Ovary (tissue), 3 donors: ENCODE data around the gene GPC1.

ENCODE experiments used
- CTCF ChIP-seq, 3 donors: fragments of 450-650 bp in 2 of 3; fragments of 200-600 bp in 1 of 3; IDR thresholded peaks; one replicate each; pipeline versions ENCODE4 v1.5.1 to v1.8.0; 2016 to 2022; ENCODE audit warnings: antibody characterized with exemption in 3 of 3, mild to moderate bottlenecking in 1 of 3
- EP300 ChIP-seq: sonication (generic); formaldehyde crosslinking; IDR thresholded peaks from one replicate; pipeline ENCODE4 v1.6.1; 2017; ENCODE audit warnings: antibody characterized with exemption
- POLR2A ChIP-seq: fragments of 450-650 bp; IDR thresholded peaks from one replicate; pipeline ENCODE4 v1.6.1; 2017; ENCODE audit warnings: antibody characterized with exemption, mild to moderate bottlenecking, moderate library complexity
- donor health status: DM: no; HTN: no; CAD: no.

DNA sequence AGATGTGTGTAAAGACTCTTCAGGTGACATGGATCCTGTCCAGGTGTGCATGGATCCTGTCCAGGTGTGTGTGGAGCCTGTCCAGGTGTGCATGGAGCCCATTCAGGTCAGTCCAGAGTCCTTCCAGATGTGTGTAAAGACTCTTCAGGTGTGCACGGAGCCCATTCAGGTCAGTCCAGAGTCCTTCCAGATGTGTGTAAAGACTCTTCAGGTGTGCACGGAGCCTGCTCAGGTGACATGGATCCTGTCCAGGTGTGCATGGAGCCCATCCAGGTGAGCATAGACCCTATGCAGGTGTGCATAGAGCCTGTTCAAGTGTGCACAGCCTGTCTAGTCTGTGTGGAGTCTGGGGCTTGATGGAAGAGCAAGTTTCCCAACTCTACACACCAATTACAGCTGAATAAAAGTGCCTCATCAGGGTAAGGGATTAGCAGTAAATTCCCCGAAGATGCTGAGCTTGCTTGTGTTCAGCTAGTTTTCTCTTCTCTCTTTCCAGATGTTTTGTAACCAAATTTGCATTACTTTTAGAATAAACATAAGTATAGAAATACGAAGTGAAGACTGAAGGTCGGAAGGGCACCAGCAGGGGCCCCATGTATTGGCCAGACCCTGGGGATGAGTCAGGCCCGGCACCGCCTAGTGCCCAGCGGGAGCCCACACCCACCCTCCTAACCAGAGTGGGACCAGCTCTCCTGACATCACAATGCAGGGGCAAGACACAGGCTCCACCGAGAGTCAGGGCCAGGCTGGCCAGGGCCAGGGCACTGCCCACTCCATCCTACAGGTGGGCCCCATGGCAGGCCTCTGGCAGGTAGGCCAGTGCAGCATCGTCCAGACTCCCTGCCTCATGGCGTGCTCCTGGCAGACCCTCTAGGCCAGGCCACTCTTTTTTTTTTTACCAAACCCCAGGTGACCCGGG, 38.6 kb upstream of the GPC1 start:
- TF ChIP-seq CTCF (IDR thresholded peaks at IDR 0.05), result no peak
- TF ChIP-seq EP300, result no peak
- TF ChIP-seq POLR2A, result no peak
